Esophagus muscularis mucosa (tissue), 4 donors: ENCODE data around the gene PMFBP1. TPM values are rescaled to one million over a fixed set of nuclear protein-coding genes. Genes with fewer than 3 reads are reported as not detected.

Experiments used
- DNase-seq: peaks from one replicate; pipeline ENCODE4 v3.0.0-alpha.2; 2017; ENCODE audit errors: extremely low spot score
- H3K27ac ChIP-seq, 4 donors: fragments of 200-600 bp; sonication (generic); replicated peaks in 1 of 4; 1 replicate in 3 of 4; 2 replicates in 1 of 4; pipeline ENCODE4 v1.5.1; 2016 to 2019; ENCODE audit warnings: mild to moderate bottlenecking in 1 of 4
- H3K27me3 ChIP-seq, 4 donors: fragments of 200-600 bp; sonication (generic); one replicate each; pipeline versions ENCODE4 v1.5.1 to v1.6.0; 2016 to 2019
- H3K36me3 ChIP-seq, 4 donors: fragments of 200-600 bp; sonication (generic); one replicate each; pipeline ENCODE4 v1.5.1; 2016 to 2019
- H3K4me1 ChIP-seq, 4 donors: fragments of 200-600 bp; sonication (generic); one replicate each; pipeline ENCODE4 v1.5.1; 2016 to 2019
- H3K4me3 ChIP-seq, 4 donors: fragments of 200-600 bp; sonication (generic); 1 replicate in 2 of 4; 2 replicates in 2 of 4; pipeline ENCODE4 v1.5.1; 2016 to 2019; ENCODE audit warnings: mild to moderate bottlenecking in 4 of 4, moderate library complexity in 1 of 4
- H3K9me3 ChIP-seq, 4 donors: fragments of 200-600 bp; sonication (generic); 1 replicate in 3 of 4; 2 replicates in 1 of 4; pipeline ENCODE4 v1.5.1; 2016 to 2019
- CTCF ChIP-seq, 3 experiments: fragments of 200-600 bp in 2 of 3; fragments of 450-650 bp in 1 of 3; sonication (generic) in 2 of 3; IDR thresholded peaks; one replicate each; pipeline ENCODE4 v1.5.1; 2017 to 2019; ENCODE audit warnings: antibody characterized with exemption in 3 of 3, mild to moderate bottlenecking in 2 of 3, moderate library complexity in 1 of 3
- EP300 ChIP-seq: sonication (generic); formaldehyde crosslinking; IDR thresholded peaks from one replicate; pipeline ENCODE4 v1.6.1; 2017; ENCODE audit warnings: antibody characterized with exemption
- POLR2A ChIP-seq: fragments of 450-650 bp; IDR thresholded peaks from one replicate; pipeline ENCODE4 v1.6.1; 2017; ENCODE audit warnings: antibody characterized with exemption, moderate library complexity, mild to moderate bottlenecking, low read depth
- POLR2AphosphoS5 ChIP-seq, 2 donors: sonication (generic); formaldehyde crosslinking; IDR thresholded peaks; one replicate each; pipeline ENCODE4 v1.6.1; 2017; ENCODE audit warnings: antibody characterized with exemption in 2 of 2
- WGBS: methylation state at CpG from one replicate; pipeline ENCODE4 v1.1.5; 2018; 5-methylcytosine and 5-hydroxymethylcytosine counted together
- intact Hi-C: fragments of 100-400 bp; cut with DNase I; formaldehyde crosslinking; loops from one replicate; pipeline ENCODE4 v1.15.1; 2023
- total RNA-seq, 4 donors: library from RNA; depleted of rRNA; stranded (reverse); fragments of >200 nt; gene quantifications; one replicate each; pipeline versions ENCODE4 v1.1.0 to v1.2.1, GENCODE V29; 2016

The PMFBP1 gene
- total RNA-seq, 4 donors from 2014 or later, result 0.50 TPM; not detected in 3

- DNase-seq, result no peak
Observed at GRCh38 chr16:72206299-72206698, 34.3 kb upstream of the PMFBP1 start.

GRCh38 chr16:72203401-72203800, 31.4 kb upstream of the PMFBP1 start:
- H3K4me1 ChIP-seq, result peaks cover 0 to 3% (median 2%) of the 10 kb centered on the region in 4 donors
- no peak for TF ChIP-seq POLR2A
- TF ChIP-seq POLR2AphosphoS5 (IDR thresholded peaks at IDR 0.05), result no peak
- TF ChIP-seq EP300, result no peak
- TF ChIP-seq CTCF (IDR thresholded peaks at IDR 0.05), result no peak
- no peak overlapping the region for H3K4me3 ChIP-seq
- intact Hi-C loops, result no loop called here
- whole genome bisulfite sequencing, result 67% methylated on average over 6 of the region's 6 CpGs
- DNase-seq, result no peak
- H3K36me3 ChIP-seq, result no peaks in the 10 kb centered on the region
- H3K9me3 ChIP-seq, result no peaks in the 10 kb centered on the region
- peak overlapping the region; percentile 38 to 62 (median 50) for H3K27ac ChIP-seq
- H3K27me3 ChIP-seq, result peaks cover 0 to 20% (median 0%) of the 10 kb centered on the region in 4 donors

More at GRCh38 chr16:72206299-72206698, 34.3 kb upstream of the PMFBP1 start:
- H3K27me3 ChIP-seq, result peaks cover 0 to 4% (median 0%) of the 10 kb centered on the region in 4 donors
- H3K4me1 ChIP-seq, result no peaks in the 10 kb centered on the region
- H3K4me3 ChIP-seq, result no peak overlapping the region
- H3K27ac ChIP-seq, result no peak overlapping the region
- intact Hi-C loops, result no loop called here
- TF ChIP-seq EP300 (no peak), CTCF (IDR thresholded peaks at IDR 0.05) (no peak), POLR2A (no peak), POLR2AphosphoS5 (IDR thresholded peaks at IDR 0.05) (no peak)
- WGBS, result 81% methylated on average over 3 of the region's 3 CpGs
- H3K9me3 ChIP-seq, result no peaks in the 10 kb centered on the region
- H3K36me3 ChIP-seq, result no peaks in the 10 kb centered on the region

GRCh38 chr16:72202014-72202413, 30.1 kb upstream of the PMFBP1 start:
- intact Hi-C loops, result no loop called here
- Histone ChIP-seq H3K27ac (no peak overlapping the region), H3K4me3 (no peak overlapping the region), H3K27me3 (peaks cover 0 to 23% (median 0%) of the 10 kb centered on the region in 4 donors), H3K9me3 (no peaks in the 10 kb centered on the region), H3K4me1 (peaks cover 0 to 9% (median 7%) of the 10 kb centered on the region in 4 donors), H3K36me3 (no peaks in the 10 kb centered on the region)
- 65% methylated on average over 2 of the region's 2 CpGs for WGBS
- TF ChIP-seq EP300 (no peak), POLR2AphosphoS5 (IDR thresholded peaks at IDR 0.05) (no peak), POLR2A (no peak), CTCF (IDR thresholded peaks at IDR 0.05) (no peak)
- no peak for DNase-seq

- Histone ChIP-seq H3K4me3 (no peak overlapping the region), H3K27ac (no peak overlapping the region), H3K36me3 (no peaks in the 10 kb centered on the region), H3K27me3 (peaks cover 0 to 23% (median 0%) of the 10 kb centered on the region in 4 donors), H3K4me1 (peaks cover 0 to 9% (median 7%) of the 10 kb centered on the region in 4 donors), H3K9me3 (no peaks in the 10 kb centered on the region)
- WGBS, result 88% methylated on average over 2 of the region's 2 CpGs
- intact Hi-C loops, result no loop called here
- no peak for TF ChIP-seq POLR2AphosphoS5 (IDR thresholded peaks at IDR 0.05)
- TF ChIP-seq EP300, result no peak
- TF ChIP-seq POLR2A, result no peak
- no peak for TF ChIP-seq CTCF (IDR thresholded peaks at IDR 0.05)
- no peak for DNase-seq
Observed at GRCh38 chr16:72201387-72201786, 29.4 kb upstream of the PMFBP1 start.

- no peak for DNase-seq
- H3K9me3 ChIP-seq, result no peaks in the 10 kb centered on the region
- no peaks in the 10 kb centered on the region for H3K36me3 ChIP-seq
- intact Hi-C loops, result no loop called here
- H3K27me3 ChIP-seq, result peaks cover 0 to 23% (median 0%) of the 10 kb centered on the region in 4 donors
- no peak overlapping the region for H3K27ac ChIP-seq
- TF ChIP-seq POLR2AphosphoS5 (IDR thresholded peaks at IDR 0.05) (no peak), EP300 (no peak), POLR2A (no peak), CTCF (IDR thresholded peaks at IDR 0.05) (no peak)
- WGBS, result 88% methylated on average over 5 of the region's 5 CpGs
- no peak overlapping the region for H3K4me3 ChIP-seq
- peaks cover 0 to 9% (median 7%) of the 10 kb centered on the region in 4 donors for H3K4me1 ChIP-seq
Observed at GRCh38 chr16:72199761-72200337, 27.9 kb upstream of the PMFBP1 start.
